BLaER1 (cell line): ENCODE results near the gene OR10J1.

ENCODE experiments used
- H3K27ac ChIP-seq: shearing (Covaris generic); formaldehyde crosslinking; 2 replicates; pipeline ENCODE4 v1.8.1; 2022
- H3K27me3 ChIP-seq: shearing (Covaris generic); formaldehyde crosslinking; 2 replicates; pipeline ENCODE4 v1.8.1; 2022
- H3K36me3 ChIP-seq: shearing (Covaris generic); formaldehyde crosslinking; 2 replicates; pipeline ENCODE4 v1.8.1; 2022
- H3K4me1 ChIP-seq: shearing (Covaris generic); formaldehyde crosslinking; 2 replicates; pipeline ENCODE4 v1.8.1; 2022
- H3K4me2 ChIP-seq: shearing (Covaris generic); formaldehyde crosslinking; 2 replicates; pipeline ENCODE4 v1.8.1; 2022
- H3K4me3 ChIP-seq: shearing (Covaris generic); formaldehyde crosslinking; 2 replicates; pipeline ENCODE4 v1.8.1; 2022
- H3K9ac ChIP-seq: shearing (Covaris generic); formaldehyde crosslinking; 2 replicates; pipeline ENCODE4 v1.8.1; 2022
- H3K9me3 ChIP-seq: shearing (Covaris generic); formaldehyde crosslinking; 2 replicates; pipeline ENCODE4 v1.8.1; 2022
- H4K20me1 ChIP-seq: shearing (Covaris generic); formaldehyde crosslinking; 2 replicates; pipeline ENCODE4 v1.8.1; 2022
- Cebpa-rat ChIP-seq: shearing (Covaris generic); IDR thresholded peaks from 2 replicates; pipeline ENCODE4 v1.8.1; 2022

The OR10J1 gene

GRCh38 chr1:159439422-159439821 is at the start of gene OR10J1:
Gene OR10J1, plus strand, starts transcription at chr1:159439722. Its CDS starts 70 bp downstream, at chr1:159439792.
- no peaks in the 10 kb centered on the region for H3K4me1 ChIP-seq
- no peaks in the 10 kb centered on the region for H3K9me3 ChIP-seq
- H3K27ac ChIP-seq, result no peak within 1 kb of the TSS
- H3K27me3 ChIP-seq, result no peaks in the 10 kb centered on the region
- H3K36me3 ChIP-seq, result no peaks in the 10 kb centered on the region
- no peak within 1 kb of the TSS for H3K4me2 ChIP-seq
- no peak for TF ChIP-seq Cebpa-rat
- no peaks in the 10 kb centered on the region for H4K20me1 ChIP-seq
- H3K9ac ChIP-seq, result no peak within 1 kb of the TSS
- no peak within 1 kb of the TSS for H3K4me3 ChIP-seq

GRCh38 chr1:159406821-159407220 is 32.7 kb upstream of the OR10J1 start:
- Histone ChIP-seq H3K9ac (no peak overlapping the region), H3K4me3 (no peak overlapping the region), H3K27me3 (no peaks in the 10 kb centered on the region), H3K9me3 (no peaks in the 10 kb centered on the region), H3K36me3 (no peaks in the 10 kb centered on the region), H3K27ac (no peak overlapping the region), H4K20me1 (no peaks in the 10 kb centered on the region), H3K4me2 (no peak overlapping the region), H3K4me1 (no peaks in the 10 kb centered on the region)
- TF ChIP-seq Cebpa-rat, result no peak

GRCh38 chr1:159408862-159409400 is 30.6 kb upstream of the OR10J1 start:
- Histone ChIP-seq H3K4me2 (no peak overlapping the region), H3K4me1 (no peaks in the 10 kb centered on the region), H4K20me1 (no peaks in the 10 kb centered on the region), H3K9me3 (no peaks in the 10 kb centered on the region), H3K27me3 (no peaks in the 10 kb centered on the region), H3K27ac (no peak overlapping the region), H3K4me3 (no peak overlapping the region), H3K9ac (no peak overlapping the region), H3K36me3 (no peaks in the 10 kb centered on the region)
- TF ChIP-seq Cebpa-rat, result no peak

DNA sequence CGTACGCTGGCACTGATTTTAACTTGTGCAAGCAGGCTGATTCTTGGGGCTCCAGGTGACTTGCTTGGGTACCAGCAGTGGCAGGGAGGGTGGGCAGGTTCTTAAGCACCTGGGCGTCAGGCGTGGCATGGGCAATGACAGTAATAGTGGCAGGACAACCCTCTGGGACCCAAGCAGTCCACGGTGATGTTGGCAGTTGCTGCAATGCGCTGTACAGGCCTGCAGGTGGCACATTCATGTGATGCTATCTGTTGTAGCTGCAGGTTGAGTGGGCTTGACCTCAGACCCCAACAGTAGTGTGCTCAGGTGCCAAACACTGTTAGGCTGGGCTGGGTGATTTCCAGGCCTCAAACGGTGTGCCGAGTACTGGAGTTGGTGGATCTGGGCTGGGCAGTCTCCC is 17.7 kb upstream of the OR10J1 start:
- H3K4me2 ChIP-seq, result no peak overlapping the region
- peaks cover 43% of the 10 kb centered on the region for H3K9me3 ChIP-seq
- H3K4me1 ChIP-seq, result no peaks in the 10 kb centered on the region
- no peak overlapping the region for H3K9ac ChIP-seq
- no peak overlapping the region for H3K27ac ChIP-seq
- H3K4me3 ChIP-seq, result no peak overlapping the region
- H4K20me1 ChIP-seq, result no peaks in the 10 kb centered on the region
- H3K27me3 ChIP-seq, result no peaks in the 10 kb centered on the region
- TF ChIP-seq Cebpa-rat, result no peak
- H3K36me3 ChIP-seq, result no peaks in the 10 kb centered on the region

- no peaks in the 10 kb centered on the region for H3K36me3 ChIP-seq
- H3K4me3 ChIP-seq, result no peak overlapping the region
- no peak for TF ChIP-seq Cebpa-rat
- H3K27ac ChIP-seq, result no peak overlapping the region
- H4K20me1 ChIP-seq, result no peaks in the 10 kb centered on the region
- H3K4me2 ChIP-seq, result no peak overlapping the region
- no peaks in the 10 kb centered on the region for H3K4me1 ChIP-seq
- no peaks in the 10 kb centered on the region for H3K9me3 ChIP-seq
- no peak overlapping the region for H3K9ac ChIP-seq
- H3K27me3 ChIP-seq, result no peaks in the 10 kb centered on the region
Observed at GRCh38 chr1:159428536-159428935, 11.0 kb upstream of the OR10J1 start.

DNA sequence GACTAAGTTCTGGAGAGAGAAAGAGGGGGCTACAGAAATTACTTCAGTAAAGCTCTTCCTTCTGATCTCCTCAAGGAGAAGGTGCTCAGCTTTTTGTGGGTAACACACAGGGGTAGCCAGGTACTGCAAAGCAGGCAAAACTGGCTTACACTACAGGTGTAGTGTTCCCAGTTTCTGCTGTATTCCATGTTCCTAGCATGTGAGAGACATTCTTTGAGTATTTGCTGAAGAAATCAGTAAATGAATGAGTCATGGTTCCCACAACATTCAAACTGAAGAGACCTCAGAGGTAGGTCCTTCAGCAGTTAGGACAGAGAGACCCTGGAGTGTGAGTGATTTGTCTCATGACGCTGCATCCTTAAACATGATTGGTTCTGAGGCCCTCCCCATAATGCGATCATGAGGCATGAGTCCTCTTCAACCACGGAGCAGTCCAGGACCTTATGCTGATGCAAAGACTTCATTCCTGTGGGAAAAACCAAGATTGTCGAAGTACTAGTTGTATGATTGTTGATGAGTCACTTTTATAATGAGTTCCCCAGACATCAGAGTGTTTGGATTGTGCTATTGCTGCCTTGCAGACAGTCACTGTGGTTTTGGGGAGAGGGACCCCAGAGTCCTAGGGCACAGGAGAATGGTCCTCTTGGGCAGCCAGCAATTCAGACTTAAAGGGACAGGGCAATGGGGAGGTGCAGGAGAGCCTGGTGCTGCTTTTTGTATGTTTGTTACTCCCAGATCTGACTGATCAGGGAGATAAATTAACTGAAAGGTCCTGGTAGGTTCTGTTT is 10.3 kb upstream of the OR10J1 start:
- Histone ChIP-seq H3K9ac (no peak overlapping the region), H3K4me1 (no peaks in the 10 kb centered on the region), H4K20me1 (no peaks in the 10 kb centered on the region), H3K4me2 (no peak overlapping the region), H3K27me3 (no peaks in the 10 kb centered on the region), H3K36me3 (no peaks in the 10 kb centered on the region), H3K27ac (no peak overlapping the region), H3K9me3 (no peaks in the 10 kb centered on the region), H3K4me3 (no peak overlapping the region)
- TF ChIP-seq Cebpa-rat, result no peak

- TF ChIP-seq Cebpa-rat, result no peak
- Histone ChIP-seq H4K20me1 (no peaks in the 10 kb centered on the region), H3K9me3 (no peaks in the 10 kb centered on the region), H3K36me3 (no peaks in the 10 kb centered on the region), H3K4me3 (no peak overlapping the region), H3K27ac (no peak overlapping the region), H3K9ac (no peak overlapping the region), H3K27me3 (no peaks in the 10 kb centered on the region), H3K4me1 (no peaks in the 10 kb centered on the region), H3K4me2 (no peak overlapping the region)
Observed at GRCh38 chr1:159430985-159431384, 8.5 kb upstream of the OR10J1 start.

GRCh38 chr1:159431904-159432303 is 7.6 kb upstream of the OR10J1 start, which contains the start of gene OR10J4:
Gene OR10J4, plus strand, starts transcription at chr1:159432204.
- H3K4me2 ChIP-seq, result no peak within 1 kb of the TSS
- TF ChIP-seq Cebpa-rat, result no peak
- no peaks in the 10 kb centered on the region for H3K9me3 ChIP-seq
- no peaks in the 10 kb centered on the region for H4K20me1 ChIP-seq
- H3K4me1 ChIP-seq, result no peaks in the 10 kb centered on the region
- H3K27me3 ChIP-seq, result no peaks in the 10 kb centered on the region
- H3K36me3 ChIP-seq, result no peaks in the 10 kb centered on the region
- H3K9ac ChIP-seq, result no peak within 1 kb of the TSS
- H3K27ac ChIP-seq, result no peak within 1 kb of the TSS
- H3K4me3 ChIP-seq, result no peak within 1 kb of the TSS

GRCh38 chr1:159436469-159436868 is 3.1 kb upstream of the OR10J1 start:
- Histone ChIP-seq H3K4me3 (no peak overlapping the region), H3K36me3 (no peaks in the 10 kb centered on the region), H3K4me1 (no peaks in the 10 kb centered on the region), H3K27ac (no peak overlapping the region), H3K27me3 (no peaks in the 10 kb centered on the region), H4K20me1 (no peaks in the 10 kb centered on the region), H3K9ac (no peak overlapping the region), H3K4me2 (no peak overlapping the region), H3K9me3 (no peaks in the 10 kb centered on the region)
- TF ChIP-seq Cebpa-rat, result no peak

DNA sequence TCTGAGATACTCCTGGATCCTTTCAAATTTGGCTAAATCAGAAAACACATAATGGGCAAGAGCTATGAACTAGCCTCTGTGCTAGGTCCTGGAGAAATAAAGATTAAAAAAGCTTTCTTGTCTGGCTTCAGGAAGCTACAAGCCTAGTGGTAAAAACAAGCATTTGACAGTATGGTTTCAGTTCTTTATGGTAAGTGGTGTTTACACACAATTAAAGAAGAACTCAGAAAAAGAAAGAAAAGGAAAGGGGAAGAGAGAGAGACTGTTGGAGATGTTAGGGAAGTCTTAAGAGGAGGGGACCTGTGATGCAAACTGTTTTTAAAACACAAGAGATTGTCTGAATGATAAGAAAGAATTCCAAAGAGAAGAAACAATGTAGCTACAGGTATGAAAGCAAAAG is 1.8 kb downstream of the OR10J1 start:
- H3K9me3 ChIP-seq, result no peaks in the 10 kb centered on the region
- no peaks in the 10 kb centered on the region for H3K36me3 ChIP-seq
- no peaks in the 10 kb centered on the region for H3K4me1 ChIP-seq
- H4K20me1 ChIP-seq, result no peaks in the 10 kb centered on the region
- no peak for TF ChIP-seq Cebpa-rat
- H3K4me3 ChIP-seq, result no peak overlapping the region
- no peak overlapping the region for H3K4me2 ChIP-seq
- H3K9ac ChIP-seq, result no peak overlapping the region
- H3K27ac ChIP-seq, result no peak overlapping the region
- no peaks in the 10 kb centered on the region for H3K27me3 ChIP-seq

GRCh38 chr1:159442428-159442827 is 2.9 kb downstream of the OR10J1 start:
- TF ChIP-seq Cebpa-rat, result no peak
- Histone ChIP-seq H3K9me3 (no peaks in the 10 kb centered on the region), H3K4me1 (no peaks in the 10 kb centered on the region), H3K27ac (no peak overlapping the region), H3K4me2 (no peak overlapping the region), H3K27me3 (no peaks in the 10 kb centered on the region), H3K36me3 (no peaks in the 10 kb centered on the region), H4K20me1 (no peaks in the 10 kb centered on the region), H3K9ac (no peak overlapping the region), H3K4me3 (no peak overlapping the region)
